Psoas muscle (tissue), 8 donors: ENCODE results near the gene UNC13A. TPM values are rescaled to one million over a fixed set of nuclear protein-coding genes. Genes with fewer than 3 reads are reported as not detected.
A peak's percentile ranks its signal among the peaks of the same experiment; 100 is the strongest.

Source experiments
- ATAC-seq, 4 donors: fragments of 200-7000 bp; cut with Tn5 transposase; one replicate each; pipeline ENCODE4 v1.9.1; 2020; ENCODE audit warnings: moderate library complexity in 3 of 4, mild to moderate bottlenecking in 2 of 4
- DNase-seq, 2 donors: peaks; one replicate each; pipeline ENCODE4 v3.0.0-alpha.2; 2020
- H3K27ac ChIP-seq: fragments of 200-600 bp; one replicate; pipeline ENCODE4 v1.8.0; 2022
- H3K27me3 ChIP-seq, 3 donors: fragments of 200-600 bp in 1 of 3; one replicate each; pipeline versions ENCODE4 v1.6.1 to v1.8.0; 2013 to 2022; ENCODE audit warnings: low read length in 2 of 3, mild to moderate bottlenecking in 2 of 3, moderate library complexity in 1 of 3; ENCODE audit not compliant: insufficient read depth in 3 of 3
- H3K36me3 ChIP-seq, 2 donors: fragments of 200-600 bp in 1 of 2; one replicate each; pipeline versions ENCODE4 v1.6.1 to v1.8.0; 2013 to 2022; ENCODE audit warnings: low read depth in 1 of 2, mild to moderate bottlenecking in 1 of 2, moderate library complexity in 1 of 2; ENCODE audit not compliant: insufficient read depth in 1 of 2
- H3K4me1 ChIP-seq: fragments of 200-600 bp; one replicate; pipeline ENCODE4 v1.8.0; 2022
- H3K4me3 ChIP-seq: fragments of 200-600 bp; one replicate; pipeline ENCODE4 v1.8.0; 2022; ENCODE audit warnings: mild to moderate bottlenecking
- H3K9me3 ChIP-seq: fragments of 200-600 bp; one replicate; pipeline ENCODE4 v1.8.0; 2022
- CTCF ChIP-seq: fragments of 200-600 bp; IDR thresholded peaks from one replicate; pipeline ENCODE4 v1.8.0; 2022; ENCODE audit warnings: antibody characterized with exemption
- WGBS, 3 donors: extraction: QIAGEN DNeasy Blood & Tissue Kit; methylation state at CpG; one replicate each; pipeline versions ENCODE4 v1.1.6 to v1.1.7; 2013; 5-methylcytosine and 5-hydroxymethylcytosine counted together
- intact Hi-C, 2 donors: fragments of 100-400 bp; cut with DNase I; formaldehyde crosslinking; loops; one replicate each; pipeline versions ENCODE4 v1.11.0 to v1.14.2; 2022
- polyA plus RNA-seq, 3 donors: library from polyadenylated mRNA; stranded (reverse); fragments of 200-250 nt; gene quantifications; one replicate each; pipeline ENCODE4 v1.2.3, GENCODE V29; 2013
- total RNA-seq, 4 donors: library from RNA; stranded (reverse); fragmentation: NEBNext Ultra II Directional in 2 of 4; extraction: Animal tissue kit (Norgen Biotek cat#: 25700) in 2 of 4; gene quantifications; one replicate each; pipeline versions ENCODE4 v1.2.1 to v1.2.4, GENCODE V29; 2021 to 2023
- donor health status: healthy with polysubstance abuse.
- donor health status: DM: no; HTN: no; CAD: no; lungs with moderate emphysema.
- donor health status: Bipolar disorder and iron deficiency.
- donor health status: healthy.
- donor health status: DM: yes; HTN: yes; CAD: no.
- donor health status: DM: no; HTN: no; CAD: no.
- donor health status: DM: no; HTN: no; CAD: no.
- donor health status: DM: yes; HTN: yes; CAD: no.

UNC13A gene
- total and polyA plus RNA-seq, 7 donors = 0.04 to 0.19 (median 0.05) TPM; not detected in 3

- H3K27ac ChIP-seq = no peak overlapping the region
- peak; percentile 49 to 83 (median 73) for ATAC-seq
- peaks cover 0 to 2% (median 0%) of the 10 kb centered on the region in 3 donors for H3K27me3 ChIP-seq
- WGBS, 3 donors = 62 to 70% (median 68%) methylated on average over 14 to 16 of the region's 16 CpGs
- H3K4me3 ChIP-seq = no peak overlapping the region
- peaks cover 7 to 69% of the 10 kb centered on the region in 2 donors for H3K36me3 ChIP-seq
- intact Hi-C loops = no loop called here
- no peaks in the 10 kb centered on the region for H3K4me1 ChIP-seq
- no peak for TF ChIP-seq CTCF
- DNase-seq = peak; percentile 51 to 75
- no peaks in the 10 kb centered on the region for H3K9me3 ChIP-seq
Observed at GRCh38 chr19:17579661-17580244, 108.4 kb downstream of the UNC13A start.

- TF ChIP-seq CTCF = no peak
- DNase-seq = no peak
- H3K27ac ChIP-seq = no peak overlapping the region
- intact Hi-C loops = no loop called here
- 80 to 84% (median 84%) methylated on average over 19 to 22 of the region's 22 CpGs for WGBS, 3 donors
- peaks cover 5 to 79% of the 10 kb centered on the region in 2 donors for H3K36me3 ChIP-seq
- ATAC-seq = no peak
- H3K4me1 ChIP-seq = no peaks in the 10 kb centered on the region
- no peaks in the 10 kb centered on the region for H3K27me3 ChIP-seq
- H3K4me3 ChIP-seq = no peak overlapping the region
- H3K9me3 ChIP-seq = no peaks in the 10 kb centered on the region
Observed at GRCh38 chr19:17577457-17578097, 110.6 kb downstream of the UNC13A start.

GRCh38 chr19:17576758-17577456, 111.2 kb downstream of the UNC13A start:
- Histone ChIP-seq H3K27me3 (no peaks in the 10 kb centered on the region), H3K9me3 (no peaks in the 10 kb centered on the region), H3K4me1 (no peaks in the 10 kb centered on the region), H3K36me3 (peaks cover 3 to 79% of the 10 kb centered on the region in 2 donors), H3K27ac (no peak overlapping the region), H3K4me3 (no peak overlapping the region)
- 80% methylated on average over 25 to 34 of the region's 34 CpGs for WGBS, 3 donors
- intact Hi-C loops = no loop called here
- ATAC-seq (peak in 1 of 4 donors; percentile 25), DNase-seq (peak in 1 of 2 donors; percentile 80)
- TF ChIP-seq CTCF = no peak

- intact Hi-C loops = no loop called here
- 91 to 96% (median 93%) methylated on average over 10 to 11 of the region's 11 CpGs for WGBS, 3 donors
- no peak for ATAC-seq
- DNase-seq = no peak
- Histone ChIP-seq H3K27me3 (no peaks in the 10 kb centered on the region), H3K27ac (no peak overlapping the region), H3K9me3 (no peaks in the 10 kb centered on the region), H3K36me3 (peaks cover 3 to 79% of the 10 kb centered on the region in 2 donors), H3K4me3 (no peak overlapping the region), H3K4me1 (no peaks in the 10 kb centered on the region)
- TF ChIP-seq CTCF = no peak
Observed at GRCh38 chr19:17575871-17576757, 112.0 kb downstream of the UNC13A start.
